A673 (cell line): ENCODE data around the gene GOSR2. TPM values are rescaled to one million over a fixed set of nuclear protein-coding genes. Genes with fewer than 3 reads are reported as not detected.

Source experiments
- BruUV-seq: library from RNA; stranded (reverse); fragments of 400-500 nt; replicated peaks from 2 replicates; lab custom pipeline; 2021; lab: Mats Ljungman, UMichigan
- CTCF ChIA-PET: fragments of 300-600 bp; sonication (Branson Sonifier 250); formaldehyde crosslinking; loops from one replicate; lab custom pipeline; 2022; ENCODE audit warnings: antibody characterized with exemption; lab: Charles Lee
- POLR2A ChIA-PET: fragments of 300-600 bp; sonication (Branson Sonifier 250); formaldehyde crosslinking; loops from one replicate; lab custom pipeline; 2022; ENCODE audit warnings: antibody characterized with exemption; ENCODE audit not compliant: low non-redundant PET; lab: Charles Lee
- DNase-seq: peaks from one replicate; pipeline ENCODE4 v3.0.0-alpha.2; 2015; ENCODE audit warnings: low spot score
- H3K27ac ChIP-seq: fragments of 200-600 bp; sonication (generic); 2 replicates; pipeline ENCODE4 v1.5.1; 2016; ENCODE audit warnings: mixed run types, low read depth, mild to moderate bottlenecking, mixed read lengths, antibody characterized with exemption, low read length; ENCODE audit not compliant: poor library complexity, severe bottlenecking
- H3K27me3 ChIP-seq: fragments of 200-600 bp; sonication (generic); replicated peaks from 2 replicates; pipeline ENCODE4 v1.6.1; 2017; ENCODE audit warnings: mixed run types, low read depth, mild to moderate bottlenecking, mixed read lengths, antibody characterized with exemption, low read length; ENCODE audit not compliant: insufficient read depth, poor library complexity
- H3K36me3 ChIP-seq: fragments of 200-600 bp; sonication (generic); 2 replicates; pipeline ENCODE4 v1.6.1; 2016; ENCODE audit warnings: mixed run types, mild to moderate bottlenecking, mixed read lengths, antibody characterized with exemption, low read length; ENCODE audit not compliant: insufficient read depth, poor library complexity, severe bottlenecking
- H3K4me1 ChIP-seq: fragments of 200-600 bp; sonication (generic); 2 replicates; pipeline ENCODE4 v1.6.1; 2017; ENCODE audit warnings: mixed run types, mild to moderate bottlenecking, mixed read lengths, antibody characterized with exemption, low read length; ENCODE audit not compliant: insufficient read depth, poor library complexity, severe bottlenecking
- H3K4me3 ChIP-seq: fragments of 200-600 bp; sonication (generic); 2 replicates; pipeline ENCODE4 v1.5.1; 2016; ENCODE audit warnings: low read depth, mixed run types, mild to moderate bottlenecking, mixed read lengths, low read length; ENCODE audit not compliant: poor library complexity, severe bottlenecking
- H3K9me3 ChIP-seq: fragments of 200-600 bp; sonication (generic); 2 replicates; pipeline ENCODE4 v1.6.1; 2016; ENCODE audit warnings: mixed run types, low read depth, mild to moderate bottlenecking, mixed read lengths, antibody characterized with exemption, low read length; ENCODE audit not compliant: poor library complexity, severe bottlenecking
- EZH2 ChIP-seq: fragments of 200-600 bp; sonication (generic); IDR thresholded peaks from 2 replicates; pipeline ENCODE4 v1.6.1; 2017; ENCODE audit warnings: borderline replicate concordance, low read depth, mild to moderate bottlenecking, mixed read lengths, antibody characterized with exemption, low read length; ENCODE audit not compliant: poor library complexity, severe bottlenecking
- intact Hi-C: fragments of 100-400 bp; cut with micrococcal nuclease; formaldehyde crosslinking; loops from one replicate; pipeline ENCODE4 v1.10.0; 2022; ENCODE audit not compliant: unreplicated experiment
- total RNA-seq: library from RNA; stranded (reverse); gene quantifications from 2 replicates; pipeline ENCODE4 v1.2.3, GENCODE V29; 2021
- TF ChIP-seq, protein P1 (sequence below): fragments of 300-800, 200-600 bp; sonication (generic); conservative IDR thresholded peaks from 2 replicates; pipeline ENCODE4 v1.5.1; 2017; ENCODE audit warnings: low read depth, mild to moderate bottlenecking, antibody characterized with exemption, low read length, moderate library complexity, mixed read lengths

GOSR2 gene
- total RNA-seq, 1 experiment from 2014 or later = 34.5 TPM

- Histone ChIP-seq H3K27me3 (peaks cover 12% of the 10 kb centered on the region), H3K4me1 (no peaks in the 10 kb centered on the region), H3K9me3 (no peaks in the 10 kb centered on the region), H3K4me3 (no peak overlapping the region), H3K27ac (no peak overlapping the region), H3K36me3 (no peaks in the 10 kb centered on the region)
- CTCF ChIA-PET = no interaction called here
- BruUV-seq = no TSS peak
- POLR2A ChIA-PET = no interaction called here
- no peak for TF ChIP-seq EZH2
- TF ChIP-seq, protein P1, sequence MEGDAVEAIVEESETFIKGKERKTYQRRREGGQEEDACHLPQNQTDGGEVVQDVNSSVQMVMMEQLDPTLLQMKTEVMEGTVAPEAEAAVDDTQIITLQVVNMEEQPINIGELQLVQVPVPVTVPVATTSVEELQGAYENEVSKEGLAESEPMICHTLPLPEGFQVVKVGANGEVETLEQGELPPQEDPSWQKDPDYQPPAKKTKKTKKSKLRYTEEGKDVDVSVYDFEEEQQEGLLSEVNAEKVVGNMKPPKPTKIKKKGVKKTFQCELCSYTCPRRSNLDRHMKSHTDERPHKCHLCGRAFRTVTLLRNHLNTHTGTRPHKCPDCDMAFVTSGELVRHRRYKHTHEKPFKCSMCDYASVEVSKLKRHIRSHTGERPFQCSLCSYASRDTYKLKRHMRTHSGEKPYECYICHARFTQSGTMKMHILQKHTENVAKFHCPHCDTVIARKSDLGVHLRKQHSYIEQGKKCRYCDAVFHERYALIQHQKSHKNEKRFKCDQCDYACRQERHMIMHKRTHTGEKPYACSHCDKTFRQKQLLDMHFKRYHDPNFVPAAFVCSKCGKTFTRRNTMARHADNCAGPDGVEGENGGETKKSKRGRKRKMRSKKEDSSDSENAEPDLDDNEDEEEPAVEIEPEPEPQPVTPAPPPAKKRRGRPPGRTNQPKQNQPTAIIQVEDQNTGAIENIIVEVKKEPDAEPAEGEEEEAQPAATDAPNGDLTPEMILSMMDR = no peak
- intact Hi-C loops = no loop called here
- DNase-seq = no peak
Observed at GRCh38 chr17:46964315-46965265, 41.6 kb downstream of the GOSR2 start.

- intact Hi-C loops = no loop called here
- TF ChIP-seq EZH2 = no peak
- TF ChIP-seq, protein P1 = no peak
- no peaks in the 10 kb centered on the region for H3K9me3 ChIP-seq
- no TSS peak for BruUV-seq
- POLR2A ChIA-PET = no interaction called here
- CTCF ChIA-PET = no interaction called here
- peaks cover 6% of the 10 kb centered on the region for H3K27me3 ChIP-seq
- H3K4me3 ChIP-seq = no peak overlapping the region
- H3K27ac ChIP-seq = no peak overlapping the region
- no peaks in the 10 kb centered on the region for H3K36me3 ChIP-seq
- DNase-seq = no peak
- no peaks in the 10 kb centered on the region for H3K4me1 ChIP-seq
Observed at GRCh38 chr17:46968224-46968834, 45.4 kb downstream of the GOSR2 start.

DNA sequence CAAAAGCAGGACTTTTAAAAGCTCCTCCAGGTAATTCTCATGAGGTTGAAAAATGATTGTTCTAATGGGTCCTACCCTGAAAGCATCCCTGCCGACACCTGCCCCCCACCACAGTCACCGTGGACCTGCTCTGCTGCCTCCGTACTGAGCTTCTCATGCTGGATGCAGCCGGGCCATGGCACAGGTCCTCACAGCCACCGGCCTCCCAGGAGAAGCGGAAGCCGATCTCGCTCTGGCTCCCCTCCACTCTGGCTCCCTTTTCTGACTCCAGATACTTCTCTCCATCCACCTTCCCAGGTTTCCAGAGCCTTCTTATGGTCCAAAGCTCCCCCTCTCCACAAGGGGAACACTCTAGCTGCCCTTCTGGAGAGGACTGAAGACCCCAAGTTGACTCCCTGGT, 45.9 kb downstream of the GOSR2 start:
- Histone ChIP-seq H3K27me3 (peaks cover 6% of the 10 kb centered on the region), H3K4me3 (no peak overlapping the region), H3K27ac (no peak overlapping the region), H3K4me1 (no peaks in the 10 kb centered on the region), H3K9me3 (no peaks in the 10 kb centered on the region), H3K36me3 (no peaks in the 10 kb centered on the region)
- no peak for DNase-seq
- TF ChIP-seq EZH2 = no peak
- TF ChIP-seq, protein P1 = no peak
- intact Hi-C loops = no loop called here
- ChIA-PET CTCF (no interaction called here), POLR2A (no interaction called here)
- BruUV-seq = no TSS peak
